ENCODE data around the gene KIAA1671.
A peak's percentile ranks its signal among the peaks of the same experiment; 100 is the strongest.

KIAA1671 gene

DNA sequence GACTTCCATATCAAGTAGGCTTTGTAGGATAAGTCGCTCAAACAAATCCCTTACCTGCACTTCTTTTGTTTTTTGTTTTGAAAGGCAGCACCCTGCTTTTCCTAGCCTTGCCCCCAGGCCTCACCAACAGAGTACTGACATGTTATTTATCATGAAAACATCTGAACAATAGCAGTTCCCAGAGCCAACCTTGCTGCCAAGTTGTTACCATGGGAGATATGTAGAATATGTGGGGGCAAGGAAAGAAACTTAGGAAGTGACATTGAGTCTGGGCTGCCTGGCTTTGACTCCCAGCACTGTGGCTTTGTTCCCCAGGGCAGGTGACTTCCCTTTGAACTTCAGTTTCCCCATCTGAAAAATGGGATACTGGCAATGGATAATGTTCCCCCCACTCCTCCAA lies 193.8 kb downstream of the KIAA1671 start:
- DNase-seq (ENCODE audit: low read depth), result no peak

DNA sequence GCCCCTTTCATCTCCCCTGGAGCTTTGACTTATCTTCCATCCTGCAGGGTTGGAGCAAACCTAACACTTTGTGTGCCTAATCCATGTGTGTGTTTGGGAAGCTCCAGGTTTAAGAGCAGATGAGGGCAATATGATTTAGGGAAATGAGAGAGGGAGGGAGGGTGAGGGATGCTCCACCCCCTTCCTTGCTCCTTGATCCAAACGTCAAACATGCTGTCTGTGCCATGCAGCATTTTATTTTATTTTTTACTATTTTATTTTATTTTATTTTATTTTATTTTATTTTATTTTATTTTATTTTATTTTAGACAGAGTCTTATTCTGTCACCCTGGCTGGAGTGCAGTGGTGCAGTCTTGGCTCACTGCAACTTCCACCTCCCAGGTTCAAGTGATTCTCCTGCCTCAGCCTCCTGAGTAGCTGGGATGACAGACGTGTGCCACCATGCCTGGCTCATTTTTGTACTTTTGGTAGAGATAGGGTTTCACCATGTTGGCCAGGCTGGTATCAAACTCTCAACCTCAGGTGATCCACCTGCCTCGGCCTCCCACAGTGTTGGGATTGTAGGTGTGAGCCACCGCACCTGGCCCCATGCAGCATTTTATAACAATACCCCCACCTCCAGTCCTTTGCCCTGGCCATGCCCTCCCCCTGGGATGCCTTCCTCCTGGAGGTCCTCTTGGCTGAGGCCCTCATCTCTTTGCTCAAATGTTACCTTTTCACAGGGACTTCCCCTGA lies 194.6 kb downstream of the KIAA1671 start:
- no peak for DNase-seq (ENCODE audit: low read depth)

DNA sequence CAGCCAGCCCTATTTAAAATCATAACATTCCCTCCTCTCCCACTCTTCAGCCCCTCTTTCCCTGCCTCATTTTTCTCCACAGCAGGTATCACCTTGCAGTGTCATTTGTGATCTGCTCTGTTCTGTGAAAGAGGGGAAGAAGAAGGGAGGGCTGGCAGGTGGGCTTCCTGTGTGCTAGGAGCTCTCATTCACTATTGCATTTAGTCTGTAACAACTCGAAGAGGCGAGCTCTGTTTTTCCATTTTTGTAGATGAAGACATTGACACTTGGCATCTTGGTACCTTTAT lies 195.1 kb downstream of the KIAA1671 start:
- no peak for DNase-seq (ENCODE audit: low read depth)

DNA sequence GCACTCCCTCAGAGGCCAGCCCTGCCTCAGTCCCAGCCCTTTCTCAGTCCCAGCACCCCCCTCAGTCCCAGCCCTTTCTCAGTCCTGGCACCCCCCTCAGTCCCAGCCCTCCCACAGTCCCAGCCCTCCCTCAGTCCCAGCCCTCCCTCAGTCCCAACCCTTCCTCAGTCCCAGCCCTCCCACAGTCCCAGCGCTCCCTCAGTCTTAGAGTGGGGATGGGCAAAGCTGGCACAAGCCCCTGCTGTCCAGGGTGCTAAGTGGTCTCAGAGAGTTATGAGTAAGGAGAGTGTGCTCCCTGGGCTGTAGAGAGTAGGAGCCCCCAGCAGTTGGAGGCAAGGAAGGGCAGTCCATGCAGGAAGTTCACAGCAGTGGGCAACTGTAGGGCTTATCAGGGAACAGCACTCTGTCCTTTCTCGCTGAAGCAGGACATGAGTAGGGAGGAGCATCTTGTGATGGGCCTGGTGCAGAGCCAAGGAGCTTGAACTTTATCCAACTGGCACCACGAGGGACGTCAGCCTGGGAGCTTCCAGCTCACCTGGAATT lies 195.7 kb downstream of the KIAA1671 start:
- DNase-seq (ENCODE audit: low read depth), result no peak

DNA sequence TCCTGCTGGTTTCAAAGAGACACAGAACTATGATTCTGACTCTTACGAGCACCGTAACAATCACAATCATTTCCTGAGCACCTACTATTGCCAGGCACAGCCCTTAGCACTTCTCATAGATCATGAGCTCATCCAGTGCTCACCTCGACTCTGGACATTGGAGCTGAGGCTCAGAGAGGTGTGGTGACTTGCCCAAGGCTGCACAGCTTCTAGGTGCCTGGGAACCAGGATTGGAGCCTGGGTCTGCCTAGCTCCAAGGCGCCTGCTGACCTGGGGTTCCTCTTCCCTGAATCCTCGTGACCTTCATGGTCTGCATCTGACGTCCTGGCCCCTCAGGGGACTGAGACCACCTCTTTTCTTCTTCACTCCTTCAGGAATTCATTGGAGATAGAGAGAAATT lies 196.5 kb downstream of the KIAA1671 start:
- DNase-seq (ENCODE audit: low read depth), result no peak

DNA sequence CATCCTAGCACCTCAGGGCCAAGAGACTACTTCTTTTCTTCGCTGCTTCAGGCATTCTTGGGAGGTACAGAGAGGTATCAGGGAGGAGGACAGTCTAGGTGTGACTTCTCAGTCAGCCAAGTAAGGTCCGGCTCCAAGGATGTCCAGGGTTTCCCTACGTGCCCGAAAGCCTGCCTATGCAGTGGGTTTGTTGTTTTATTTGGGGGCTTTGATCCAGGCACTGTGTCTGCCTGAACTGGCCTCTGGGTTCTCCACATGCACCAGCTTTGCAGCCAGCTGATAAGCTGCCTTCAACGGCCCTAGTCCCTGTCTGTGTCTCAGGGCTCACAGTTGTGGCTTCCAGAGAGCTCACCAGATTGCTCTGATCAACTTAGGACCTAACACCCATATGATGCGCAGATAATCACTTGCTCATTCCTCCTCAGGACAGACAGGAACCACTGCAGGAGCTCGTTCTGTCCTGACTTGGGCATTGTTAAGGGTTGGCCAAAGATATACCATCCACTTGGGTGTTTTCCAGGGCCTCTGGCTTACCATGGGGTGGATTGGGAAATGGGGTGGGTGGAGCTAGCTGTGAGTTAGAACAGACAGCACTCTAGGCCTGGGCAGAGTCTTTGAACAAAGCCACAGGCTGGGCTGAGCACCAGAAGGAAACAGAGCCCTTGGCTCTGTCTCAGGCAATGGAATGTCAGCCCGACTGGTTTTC lies 201.6 kb downstream of the KIAA1671 start:
- DNase-seq (ENCODE audit: low read depth), result peak; percentile 86

DNA sequence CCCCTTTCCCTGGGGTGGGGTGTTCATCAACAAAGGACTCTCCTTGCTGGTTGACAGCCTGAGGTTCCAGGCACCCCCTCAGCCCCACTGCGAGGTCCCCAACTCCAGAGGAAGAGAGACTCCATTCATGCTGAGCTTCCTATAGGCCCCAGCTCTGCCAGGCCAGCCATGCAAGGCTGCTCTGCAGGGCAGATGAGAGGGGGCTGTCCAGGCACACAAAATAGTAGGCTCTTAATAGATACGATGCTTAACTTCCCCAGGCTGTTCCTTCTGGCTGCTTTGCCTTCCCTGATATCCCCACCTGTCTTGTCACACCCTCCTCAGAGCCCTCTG lies 202.1 kb downstream of the KIAA1671 start:
- DNase-seq (ENCODE audit: low read depth), result no peak

DNA sequence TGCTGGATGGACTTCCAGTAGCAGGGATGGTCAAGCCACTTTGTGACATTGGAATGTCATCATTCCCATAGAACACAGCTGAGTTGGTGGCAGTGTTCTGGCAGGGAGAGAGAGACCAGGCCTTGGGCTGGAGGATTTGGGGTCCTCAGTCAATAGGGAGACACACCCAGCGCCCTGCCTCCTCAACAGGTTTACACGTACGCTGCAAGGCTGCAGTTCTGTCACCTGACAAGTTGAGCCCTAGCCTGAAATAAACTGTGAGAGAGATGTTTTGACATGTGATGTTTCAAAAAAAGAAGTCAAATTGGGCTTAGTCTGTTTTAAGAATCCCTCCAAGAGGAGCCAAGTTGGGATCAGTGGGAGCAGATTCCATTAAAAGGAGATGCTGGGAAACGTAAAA lies 204.2 kb downstream of the KIAA1671 start:
- DNase-seq (ENCODE audit: low read depth), result no peak

DNA sequence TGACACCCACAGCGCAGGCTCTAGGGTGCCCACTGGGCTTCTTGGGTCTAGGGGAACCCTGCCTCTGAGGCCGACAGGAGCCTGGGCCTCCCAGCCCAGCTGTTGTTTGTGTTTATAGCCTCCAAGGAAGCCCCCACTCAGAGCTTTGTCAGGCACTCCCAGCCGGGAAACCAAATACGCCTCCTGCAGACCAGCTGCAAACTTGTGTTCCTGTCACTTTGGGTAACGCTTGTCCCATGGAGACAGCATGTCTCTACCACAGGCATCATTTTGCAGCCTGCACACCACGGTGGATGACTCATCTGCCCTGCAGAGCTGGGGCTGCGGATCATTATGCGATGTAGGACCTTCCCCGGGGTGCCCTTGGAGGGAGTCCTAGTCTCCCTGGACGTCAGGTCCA lies 206.5 kb downstream of the KIAA1671 start:
- DNase-seq (ENCODE audit: low read depth), result no peak

DNA sequence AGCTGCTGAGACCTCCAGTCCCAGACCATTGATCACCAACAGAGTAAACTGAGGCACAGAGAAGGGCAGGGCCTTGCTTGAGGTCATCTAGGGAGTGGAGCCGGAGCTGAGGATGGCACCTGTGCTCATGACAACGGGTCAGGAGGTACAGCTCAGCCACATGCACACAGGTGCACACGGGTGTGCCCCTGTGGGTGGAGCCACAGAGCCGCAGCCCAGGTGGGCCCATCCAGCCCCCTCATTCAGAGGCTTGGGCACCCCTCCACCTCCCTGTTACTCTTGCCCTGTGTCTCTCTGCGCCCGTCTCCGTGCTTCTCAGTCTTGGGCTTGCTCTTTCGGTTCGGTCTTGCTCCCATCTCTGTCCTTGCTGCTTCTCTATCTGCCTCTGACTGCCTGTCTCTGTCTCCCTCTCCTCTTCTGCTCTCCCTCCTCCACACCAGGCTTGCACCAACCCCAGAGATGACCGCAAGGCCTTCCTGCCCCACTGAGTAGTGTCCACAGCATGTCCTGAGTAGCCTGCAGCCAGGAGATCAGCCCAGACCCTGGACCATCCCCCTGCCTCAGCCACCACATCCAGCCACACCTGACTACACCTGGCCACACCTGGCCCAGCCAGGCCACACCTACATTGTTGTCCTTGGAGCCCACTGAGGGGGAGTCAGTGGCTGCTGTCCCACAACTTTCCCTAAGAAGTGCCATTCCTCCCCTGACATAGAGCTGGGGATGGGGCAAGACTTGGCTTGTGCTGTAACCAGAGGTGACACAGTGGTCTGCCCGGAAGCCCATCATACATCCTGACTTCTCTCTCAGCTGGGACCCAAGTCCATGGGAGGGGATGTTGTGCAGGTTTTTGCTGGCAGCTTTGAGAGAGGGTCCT lies 207.8 kb downstream of the KIAA1671 start:
- no peak for DNase-seq (ENCODE audit: low read depth)

DNA sequence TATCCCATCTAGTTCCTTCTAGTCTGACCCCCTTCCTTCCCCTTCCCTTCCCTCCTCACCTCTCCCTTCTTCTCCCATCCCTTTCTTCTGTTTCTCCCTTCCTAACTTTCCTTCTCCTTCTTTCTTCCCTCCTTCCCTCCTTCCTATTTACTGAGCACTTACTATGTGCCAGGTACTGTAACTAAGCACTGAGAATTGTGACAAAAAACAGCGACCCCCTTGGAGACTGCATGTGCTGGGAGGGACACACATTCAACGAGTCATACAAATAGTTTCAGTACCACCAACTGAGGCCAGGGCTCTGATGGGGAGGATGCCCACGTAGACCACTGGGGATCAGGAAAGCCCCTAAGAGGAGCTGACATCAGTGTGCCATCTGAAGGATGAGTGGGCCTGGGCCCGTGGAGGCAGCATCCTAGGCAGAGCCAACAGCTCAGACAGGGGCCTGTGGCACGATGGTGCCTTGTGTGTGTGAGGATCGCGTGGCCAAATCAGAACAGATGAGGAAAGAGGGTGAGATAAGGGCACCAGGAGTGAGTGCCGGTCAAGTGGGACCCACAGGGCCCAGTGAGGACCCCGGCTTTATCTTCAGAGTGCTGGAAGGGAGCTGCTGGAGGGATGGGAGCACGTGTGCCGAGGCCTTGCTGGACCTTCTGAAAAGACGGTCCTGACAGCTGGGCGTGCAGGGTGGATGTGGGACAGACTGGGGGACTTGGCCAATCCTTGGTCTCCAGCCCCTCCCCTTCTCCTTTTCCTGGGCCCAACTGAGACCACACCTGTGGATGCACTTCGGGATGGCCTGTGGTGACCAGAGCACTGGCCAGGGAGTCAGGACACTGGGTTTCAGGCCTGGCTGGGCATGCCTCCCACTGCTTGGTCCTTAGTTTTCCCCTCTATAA lies 208.8 kb downstream of the KIAA1671 start:
- no peak for DNase-seq (ENCODE audit: low read depth)

DNA sequence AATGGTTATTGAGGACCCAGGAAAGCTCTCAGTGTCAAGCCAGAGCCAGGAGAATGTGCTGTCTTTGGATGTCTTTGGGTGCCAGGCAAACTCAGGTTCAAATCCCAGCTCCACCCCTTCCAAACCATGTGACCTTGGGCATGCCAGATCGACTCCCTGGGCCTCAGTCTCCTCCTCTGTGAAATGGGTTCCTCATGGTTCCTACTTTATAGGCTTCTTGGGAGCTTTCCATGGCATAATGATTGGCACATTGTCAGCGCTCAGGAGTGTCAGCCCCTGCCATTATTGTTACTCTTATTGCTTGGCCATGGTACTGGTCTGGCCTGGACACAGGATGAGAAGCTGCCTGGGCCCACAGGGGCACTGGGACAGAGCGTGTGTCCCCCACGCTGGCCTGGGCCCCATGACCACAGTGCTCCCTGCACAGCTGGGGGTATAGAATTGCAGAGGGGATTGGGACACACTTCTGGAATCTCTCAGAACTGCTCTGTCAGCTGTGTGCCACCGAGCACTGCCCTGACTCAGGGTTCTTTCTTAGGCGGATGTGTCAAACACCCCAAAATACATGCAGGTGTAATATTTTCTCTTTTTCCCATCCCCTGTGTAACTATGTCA lies 209.5 kb downstream of the KIAA1671 start:
- DNase-seq (ENCODE audit: low read depth), result no peak

DNA sequence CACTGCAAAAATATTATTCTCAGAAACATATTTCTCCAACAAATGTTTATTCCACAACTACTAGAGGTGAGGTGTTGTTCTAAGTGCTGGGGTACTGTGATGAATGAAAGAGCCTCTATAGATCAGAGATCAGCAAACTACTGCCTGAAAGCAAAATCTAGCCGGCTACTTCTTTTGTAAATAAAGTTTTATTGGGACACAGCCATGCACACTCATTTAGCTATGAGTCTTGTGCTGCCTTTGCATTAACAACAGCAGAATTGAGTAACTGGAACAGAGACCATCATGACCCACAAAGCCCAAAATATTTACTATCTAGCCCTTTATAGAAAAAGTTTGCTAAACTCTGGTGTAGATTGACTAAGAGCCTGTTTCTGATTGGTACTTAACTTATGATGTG lies 210.0 kb downstream of the KIAA1671 start:
- no peak for DNase-seq (ENCODE audit: low read depth)

DNA sequence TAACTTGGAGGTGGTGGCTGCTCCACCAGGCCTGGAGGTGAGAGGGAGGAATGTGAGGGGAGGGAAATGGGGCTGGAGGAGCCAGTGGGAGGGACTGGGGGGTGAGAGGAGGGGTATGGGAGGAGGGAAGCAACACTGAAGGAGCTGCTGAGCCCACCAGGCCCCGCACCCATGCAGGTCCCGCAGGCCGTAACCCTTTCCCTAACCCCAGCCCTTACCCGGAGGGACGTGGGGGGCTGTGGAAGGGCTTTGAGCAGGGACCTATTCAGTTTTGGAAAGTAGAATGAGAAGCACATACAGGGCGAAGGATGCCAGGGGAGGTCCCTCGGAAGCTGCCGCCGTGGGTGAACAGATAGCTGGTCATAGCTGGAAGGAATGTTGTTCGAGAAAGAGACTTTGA lies 213.3 kb downstream of the KIAA1671 start:
- no peak for DNase-seq (ENCODE audit: low read depth)

DNA sequence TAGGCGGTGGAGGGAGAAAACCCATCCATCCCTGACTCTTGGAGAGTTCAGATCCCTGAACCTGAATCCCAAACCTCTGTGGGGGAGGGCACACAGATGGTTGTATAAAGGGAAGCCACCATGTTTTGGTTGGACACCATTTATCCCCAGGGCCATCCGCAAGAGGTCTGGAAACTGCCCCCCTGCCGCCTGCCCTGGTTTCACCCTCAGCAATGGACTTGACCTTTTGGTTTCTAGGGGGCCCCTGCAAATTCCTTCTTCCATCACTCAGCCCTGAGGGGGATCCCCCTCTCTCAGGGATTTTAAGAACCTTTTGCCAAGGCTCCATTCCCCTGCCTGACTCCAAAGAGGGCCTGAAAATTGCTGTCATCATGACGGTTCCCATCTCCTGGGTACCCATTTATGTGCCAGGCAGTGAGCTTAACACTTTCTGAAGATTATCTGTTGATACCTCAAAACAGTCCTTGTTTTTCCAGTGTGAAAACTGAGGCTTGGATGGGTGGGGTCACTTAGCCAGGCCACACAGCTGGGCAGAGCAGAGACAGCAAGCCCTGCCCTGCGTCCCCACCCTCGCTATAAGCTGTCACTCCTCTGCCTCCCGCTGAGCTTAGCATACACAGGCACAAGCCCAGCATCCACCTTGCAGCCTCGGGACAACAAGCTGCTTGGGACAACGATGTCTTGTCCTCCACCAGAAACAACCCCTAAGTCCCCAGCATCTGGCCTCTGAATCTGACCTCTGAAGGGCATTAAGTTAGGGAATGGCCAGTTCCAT lies 213.9 kb downstream of the KIAA1671 start:
- DNase-seq (ENCODE audit: low read depth), result no peak

DNA sequence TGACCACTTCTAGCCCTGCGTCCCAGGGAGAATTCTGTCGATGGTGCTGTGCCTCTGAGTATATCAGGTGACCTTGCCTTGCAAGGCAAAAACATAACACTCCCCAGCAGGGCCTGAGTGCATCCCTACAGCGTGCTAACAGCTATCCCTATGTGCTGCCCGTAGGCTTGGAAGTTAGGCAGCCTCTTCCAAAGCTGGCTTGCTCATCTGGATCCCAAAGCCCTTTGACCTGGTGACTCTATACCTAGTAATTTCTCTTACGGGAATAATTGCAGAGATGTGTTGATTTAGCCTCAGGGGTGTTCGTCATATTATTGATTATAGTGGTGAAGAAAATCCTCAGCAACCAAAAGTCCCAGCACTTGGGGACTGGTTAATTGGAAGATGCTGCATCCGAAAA lies 214.6 kb downstream of the KIAA1671 start:
- no peak for DNase-seq (ENCODE audit: low read depth)

DNA sequence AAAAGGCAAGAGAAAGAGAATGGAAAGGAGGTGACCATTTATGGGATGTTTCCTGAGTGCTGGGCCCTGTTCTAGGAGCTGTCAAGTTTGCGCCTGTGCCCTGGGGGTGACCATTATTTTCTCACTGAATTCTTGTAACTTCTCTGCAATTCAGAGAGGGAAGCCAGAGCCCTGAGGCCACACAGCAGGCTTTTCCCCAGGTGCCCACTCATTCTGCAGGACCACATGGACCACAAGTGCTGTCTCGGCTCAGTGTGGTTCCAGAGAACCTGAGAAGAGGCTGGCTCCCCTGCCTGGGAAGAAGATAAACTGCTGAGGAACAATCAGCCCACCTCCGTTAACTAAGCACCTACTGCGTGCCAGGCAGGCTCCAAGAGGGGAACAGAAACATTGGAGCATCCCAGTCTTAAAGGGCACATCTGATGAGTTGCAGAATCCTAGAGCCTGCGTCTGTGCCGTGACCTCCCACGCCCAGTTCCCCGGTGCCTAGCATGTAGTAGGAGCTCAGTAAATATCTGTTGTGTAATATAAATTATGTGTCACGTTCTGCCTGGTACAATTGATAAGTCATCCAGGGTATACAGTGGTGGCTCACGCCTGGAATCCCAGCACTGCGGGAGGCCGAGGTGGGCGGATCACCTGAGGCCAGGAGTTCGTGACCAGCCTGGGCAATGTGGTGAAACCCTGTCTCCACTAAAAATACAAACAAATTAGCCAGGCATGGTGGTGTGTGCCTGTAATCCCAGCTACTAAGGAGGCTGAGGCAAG lies 215.5 kb downstream of the KIAA1671 start:
- DNase-seq (ENCODE audit: low read depth), result no peak

DNA sequence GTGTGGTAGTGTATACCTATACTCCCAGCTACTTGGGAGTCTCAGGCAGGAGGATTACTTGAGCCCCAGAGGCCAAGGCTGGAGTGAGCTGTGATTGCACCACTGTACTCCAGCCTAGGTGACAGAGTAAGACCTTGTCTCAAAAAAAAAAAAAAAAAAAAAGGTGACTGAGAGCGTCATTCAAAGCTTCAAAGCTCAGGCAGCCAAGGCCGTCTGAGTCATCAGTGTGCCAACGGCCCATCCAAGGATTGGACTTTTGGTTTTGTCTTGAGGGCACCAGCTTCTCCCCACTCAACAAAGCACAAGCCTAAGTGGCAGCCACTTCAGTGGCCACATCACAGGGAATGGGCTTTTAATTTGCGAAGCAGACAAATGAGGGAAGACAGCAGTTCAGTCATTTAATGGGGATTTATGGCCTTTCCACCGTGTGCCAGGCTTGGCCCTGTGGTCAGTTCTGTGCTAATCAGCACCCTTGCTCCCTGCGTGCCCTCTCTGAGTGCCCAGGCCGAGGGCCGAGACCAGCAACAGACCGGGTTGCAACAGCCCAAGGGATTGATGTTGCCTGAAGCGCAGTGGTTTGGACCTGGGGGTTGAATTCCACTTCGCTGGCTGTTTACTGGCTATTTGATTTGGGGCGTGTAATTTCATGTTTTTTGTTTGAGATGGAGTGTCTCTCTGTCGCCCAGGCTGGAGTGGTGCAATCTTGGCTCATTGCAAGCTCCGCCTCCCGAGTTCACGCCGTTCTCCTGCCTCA lies 216.9 kb downstream of the KIAA1671 start:
- DNase-seq (ENCODE audit: low read depth), result no peak

DNA sequence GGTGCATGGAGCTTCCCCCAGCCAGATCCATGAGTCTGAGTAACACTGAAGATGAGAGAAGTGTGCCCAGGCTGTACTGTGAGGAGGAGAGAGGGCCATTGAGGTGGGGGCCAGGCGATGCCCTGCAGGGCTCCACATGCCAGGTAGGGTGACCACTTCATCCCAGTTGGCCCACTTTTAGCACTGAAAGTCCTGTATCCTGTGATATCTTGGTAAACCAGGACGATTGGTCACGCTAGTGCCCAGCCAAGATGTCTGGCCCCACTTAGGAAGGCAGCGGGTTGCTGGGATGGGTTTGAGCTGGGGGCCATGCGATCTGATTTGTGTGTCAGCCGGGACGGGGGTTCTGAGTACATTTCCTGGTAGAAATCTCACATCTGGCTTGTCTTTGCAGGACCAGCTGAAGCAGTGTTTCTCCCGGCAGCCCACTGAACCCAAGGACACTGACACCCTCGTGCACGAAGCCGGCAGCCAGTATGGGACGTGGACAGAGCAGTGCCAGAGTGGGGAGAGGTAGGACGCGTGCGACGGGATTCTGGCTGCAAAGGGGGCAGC lies 218.0 kb downstream of the KIAA1671 start:
- DNase-seq (ENCODE audit: low read depth), result no peak

Measured in amniotic epithelial cell (primary cell).